Hematopoietic multipotent progenitor cell (in vitro differentiated cells): Measurements from ENCODE around the gene RCAN2. TPM values are rescaled to one million over a fixed set of nuclear protein-coding genes. Genes with fewer than 3 reads are reported as not detected.
"Not testable (repeated sequence)": the region's sequence is repeated elsewhere in the genome, so short reads cannot be mapped to it uniquely, and the experiment has no call there.

Experiments
- DNase-seq, 3 donors: peaks; one replicate each; pipeline ENCODE4 v3.0.0-alpha.2; 2011 to 2015; ENCODE audit warnings: low read depth in 2 of 3, low spot score in 2 of 3
- total RNA-seq: library from RNA; depleted of rRNA; stranded (reverse); fragments of >200 nt; gene quantifications from one replicate; pipeline ENCODE4 v1.2.3, GENCODE V29; 2012

The RCAN2 gene
- total RNA-seq, 1 donor: under 0.01 TPM

- DNase-seq: no peak
Measured at GRCh38 chr6:46352541-46353268, 138.5 kb downstream of the RCAN2 start.

- DNase-seq: no peak
Measured at GRCh38 chr6:46350714-46351113, 140.5 kb downstream of the RCAN2 start.

GRCh38 chr6:46347669-46348068, 143.6 kb downstream of the RCAN2 start:
- DNase-seq: no peak

GRCh38 chr6:46340246-46340645, 151.0 kb downstream of the RCAN2 start:
- DNase-seq: no peak

GRCh38 chr6:46338131-46338530, 153.1 kb downstream of the RCAN2 start:
- no peak for DNase-seq

- no peak for DNase-seq
Measured at GRCh38 chr6:46334442-46334841, 156.8 kb downstream of the RCAN2 start.

GRCh38 chr6:46333481-46333880, 157.8 kb downstream of the RCAN2 start:
- DNase-seq: no peak

- DNase-seq: not testable (repeated sequence)
Measured at GRCh38 chr6:46332448-46332847, 158.8 kb downstream of the RCAN2 start.

- no peak for DNase-seq
Measured at GRCh38 chr6:46331461-46331860, 159.8 kb downstream of the RCAN2 start.

- DNase-seq: no peak
Measured at GRCh38 chr6:46329568-46329967, 161.7 kb downstream of the RCAN2 start.

- no peak for DNase-seq
Measured at GRCh38 chr6:46327779-46328178, 163.5 kb downstream of the RCAN2 start.

- DNase-seq: no peak
Measured at GRCh38 chr6:46325561-46326530, 165.4 kb downstream of the RCAN2 start.

GRCh38 chr6:46324706-46325105, 166.5 kb downstream of the RCAN2 start:
- no peak for DNase-seq

GRCh38 chr6:46323966-46324622, 167.2 kb downstream of the RCAN2 start:
- no peak for DNase-seq

- DNase-seq: peak in 2 of 3 donors; percentile 6 to 10
Measured at GRCh38 chr6:46323312-46323965, 167.8 kb downstream of the RCAN2 start.

GRCh38 chr6:46320505-46320904, 170.7 kb downstream of the RCAN2 start:
- DNase-seq: no peak

- DNase-seq: no peak
Measured at GRCh38 chr6:46315589-46315988, 175.7 kb downstream of the RCAN2 start.

GRCh38 chr6:46312654-46313053, 178.6 kb downstream of the RCAN2 start:
- DNase-seq: no peak

GRCh38 chr6:46310196-46310595, 181.1 kb downstream of the RCAN2 start:
- no peak for DNase-seq

- DNase-seq: no peak
Measured at GRCh38 chr6:46306431-46306830, 184.8 kb downstream of the RCAN2 start.

GRCh38 chr6:46305833-46306232, 185.4 kb downstream of the RCAN2 start:
- no peak for DNase-seq
